CD4-positive, alpha-beta T cell treated with Interleukin-17A for 4 hours (primary cell): Measurements from ENCODE around the gene CCDC184.
"Not testable (repeated sequence)": the region's sequence is repeated elsewhere in the genome, so short reads cannot be mapped to it uniquely, and the experiment has no call there.

Experiments
- DNase-seq: peaks from one replicate; pipeline ENCODE4 v3.0.0-alpha.2; 2020; ENCODE audit warnings: mixed read lengths

CCDC184 gene

GRCh38 chr12:48216785-48217184 is 33.3 kb downstream of the CCDC184 start:
- DNase-seq = no peak

- DNase-seq = no peak
Observed at GRCh38 chr12:48219631-48220030, 36.2 kb downstream of the CCDC184 start.

GRCh38 chr12:48220701-48221100 is 37.3 kb downstream of the CCDC184 start:
- DNase-seq = no peak

GRCh38 chr12:48221645-48222044 is 38.2 kb downstream of the CCDC184 start:
- DNase-seq = no peak

GRCh38 chr12:48224533-48224932 is 41.1 kb downstream of the CCDC184 start:
- DNase-seq = not testable (repeated sequence)

- DNase-seq = not testable (repeated sequence)
Observed at GRCh38 chr12:48231169-48231958, 47.9 kb downstream of the CCDC184 start.
